Right lobe of liver (tissue), 6 donors: Measurements from ENCODE around the gene CARF. TPM values are rescaled to one million over a fixed set of nuclear protein-coding genes. Genes with fewer than 3 reads are reported as not detected.
"Not testable (repeated sequence)": the region's sequence is repeated elsewhere in the genome, so short reads cannot be mapped to it uniquely, and the experiment has no call there.

ENCODE experiments used
- ATAC-seq, 4 donors: fragments of 200-7000 bp; cut with Tn5 transposase; one replicate each; pipeline ENCODE4 v1.9.1; 2020; ENCODE audit warnings: mild to moderate bottlenecking in 4 of 4, moderate library complexity in 4 of 4
- DNase-seq, 3 donors: peaks; one replicate each; pipeline ENCODE4 v3.0.0-alpha.2; 2020
- H3K27ac ChIP-seq, 3 donors: fragments of 200-600 bp; one replicate each; pipeline ENCODE4 v1.8.0; 2022
- H3K27me3 ChIP-seq, 2 donors: fragments of 200-600 bp; one replicate each; pipeline ENCODE4 v1.8.0; 2022
- H3K36me3 ChIP-seq, 4 donors: fragments of 200-600 bp; sonication (generic) in 1 of 4; one replicate each; pipeline versions ENCODE4 v1.5.1 to v1.8.0; 2017 to 2022; ENCODE audit warnings: control low read depth in 1 of 4
- H3K4me1 ChIP-seq, 4 donors: fragments of 200-600 bp; sonication (generic) in 1 of 4; one replicate each; pipeline versions ENCODE4 v1.5.1 to v1.8.0; 2017 to 2022; ENCODE audit warnings: control low read depth in 1 of 4
- H3K4me3 ChIP-seq, 3 donors: fragments of 200-600 bp; one replicate each; pipeline ENCODE4 v1.8.0; 2022
- H3K9me3 ChIP-seq, 4 donors: fragments of 200-600 bp; sonication (generic) in 1 of 4; one replicate each; pipeline versions ENCODE4 v1.5.1 to v1.8.0; 2017 to 2022; ENCODE audit warnings: control low read depth in 1 of 4
- POLR2A ChIP-seq: fragments of 450-650 bp; IDR thresholded peaks from one replicate; pipeline ENCODE4 v1.6.1; 2017; ENCODE audit warnings: antibody characterized with exemption, mild to moderate bottlenecking
- WGBS: methylation state at CpG from one replicate; pipeline ENCODE4 v1.1.6; 2018; ENCODE audit warnings: low coverage, low lambda C conversion rate; ENCODE audit not compliant: insufficient coverage; ENCODE audit errors: missing lambda C conversion rate; 5-methylcytosine and 5-hydroxymethylcytosine counted together
- intact Hi-C, 2 donors: fragments of 100-400 bp; cut with DNase I; formaldehyde crosslinking; loops; one replicate each; pipeline versions ENCODE4 v1.11.2 to v1.14.1; 2022
- total RNA-seq, 6 experiments: library from RNA; depleted of rRNA in 2 of 6; stranded (reverse); fragments of >200 nt in 2 of 6; fragmentation: NEBNext Ultra II Directional in 3 of 6; extraction: Animal tissue kit (Norgen Biotek cat#: 25700) in 3 of 6; gene quantifications; one replicate each; pipeline versions ENCODE4 v1.1.0 to v1.2.4, GENCODE V29; 2016 to 2023
- TF ChIP-seq, protein P1 (sequence below), 4 donors: fragments of 200-600 bp in 3 of 4; fragments of 450-650 bp in 1 of 4; IDR thresholded peaks; one replicate each; pipeline versions ENCODE4 v1.5.1 to v1.8.0; 2016 to 2022; ENCODE audit warnings: antibody characterized with exemption in 4 of 4, mild to moderate bottlenecking in 2 of 4
- donor health status: DM: no; HTN: yes; CAD: no.
- donor health status: DM: no; HTN: no; CAD: no.
- donor health status: DM: no; HTN: no; CAD: no.
- donor health status: DM: no; HTN: yes; CAD: no.
- donor health status: DM: no; HTN: yes; CAD: no.

Gene CARF
- total RNA-seq, 6 experiments from 2014 or later, result 3.0 to 6.9 (median 4.3) TPM

GRCh38 chr2:202877699-202878098 is 34.4 kb upstream of the CARF start:
- Histone ChIP-seq H3K36me3 (peaks cover 0 to 21% (median 0%) of the 10 kb centered on the region in 4 donors), H3K4me3 (no peak overlapping the region), H3K27ac (no peak overlapping the region), H3K9me3 (no peaks in the 10 kb centered on the region), H3K27me3 (no peaks in the 10 kb centered on the region), H3K4me1 (no peaks in the 10 kb centered on the region)
- no peak for TF ChIP-seq POLR2A
- TF ChIP-seq, protein P1, sequence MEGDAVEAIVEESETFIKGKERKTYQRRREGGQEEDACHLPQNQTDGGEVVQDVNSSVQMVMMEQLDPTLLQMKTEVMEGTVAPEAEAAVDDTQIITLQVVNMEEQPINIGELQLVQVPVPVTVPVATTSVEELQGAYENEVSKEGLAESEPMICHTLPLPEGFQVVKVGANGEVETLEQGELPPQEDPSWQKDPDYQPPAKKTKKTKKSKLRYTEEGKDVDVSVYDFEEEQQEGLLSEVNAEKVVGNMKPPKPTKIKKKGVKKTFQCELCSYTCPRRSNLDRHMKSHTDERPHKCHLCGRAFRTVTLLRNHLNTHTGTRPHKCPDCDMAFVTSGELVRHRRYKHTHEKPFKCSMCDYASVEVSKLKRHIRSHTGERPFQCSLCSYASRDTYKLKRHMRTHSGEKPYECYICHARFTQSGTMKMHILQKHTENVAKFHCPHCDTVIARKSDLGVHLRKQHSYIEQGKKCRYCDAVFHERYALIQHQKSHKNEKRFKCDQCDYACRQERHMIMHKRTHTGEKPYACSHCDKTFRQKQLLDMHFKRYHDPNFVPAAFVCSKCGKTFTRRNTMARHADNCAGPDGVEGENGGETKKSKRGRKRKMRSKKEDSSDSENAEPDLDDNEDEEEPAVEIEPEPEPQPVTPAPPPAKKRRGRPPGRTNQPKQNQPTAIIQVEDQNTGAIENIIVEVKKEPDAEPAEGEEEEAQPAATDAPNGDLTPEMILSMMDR (IDR thresholded peaks at IDR 0.05), result no peak
- 100% methylated on average over 2 of the region's 2 CpGs for WGBS
- ATAC-seq (no peak), DNase-seq (no peak)
- intact Hi-C loops, result no loop called here

DNA sequence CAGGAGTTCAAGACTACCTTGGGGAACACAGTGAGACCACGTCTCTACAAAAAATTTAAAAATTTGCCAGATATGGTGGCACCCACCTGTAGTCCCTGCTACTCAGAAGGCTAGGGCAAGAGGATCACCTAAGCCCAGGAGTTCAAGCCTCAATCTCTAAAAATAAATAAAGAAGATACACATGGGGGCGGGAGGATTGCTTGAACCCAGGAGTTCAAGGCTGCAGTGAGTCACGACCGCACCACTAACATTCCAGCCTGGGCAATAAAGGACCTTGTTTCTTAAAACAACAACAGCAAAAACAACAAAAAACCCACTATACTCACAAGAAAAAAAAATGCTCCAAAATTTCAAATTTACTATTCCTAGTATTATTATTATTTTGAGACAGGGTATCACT is 30.5 kb upstream of the CARF start:
- TF ChIP-seq POLR2A, result no peak
- TF ChIP-seq, protein P1 (IDR thresholded peaks at IDR 0.05), result no peak
- Histone ChIP-seq H3K9me3 (no peaks in the 10 kb centered on the region), H3K36me3 (peaks cover 0 to 40% (median 9%) of the 10 kb centered on the region in 4 donors), H3K4me3 (no peak overlapping the region), H3K4me1 (no peaks in the 10 kb centered on the region), H3K27ac (no peak overlapping the region), H3K27me3 (no peaks in the 10 kb centered on the region)
- ATAC-seq (no peak), DNase-seq (no peak)
- intact Hi-C loops, result no loop called here
- WGBS, result 63% methylated on average over 3 of the region's 4 CpGs

DNA sequence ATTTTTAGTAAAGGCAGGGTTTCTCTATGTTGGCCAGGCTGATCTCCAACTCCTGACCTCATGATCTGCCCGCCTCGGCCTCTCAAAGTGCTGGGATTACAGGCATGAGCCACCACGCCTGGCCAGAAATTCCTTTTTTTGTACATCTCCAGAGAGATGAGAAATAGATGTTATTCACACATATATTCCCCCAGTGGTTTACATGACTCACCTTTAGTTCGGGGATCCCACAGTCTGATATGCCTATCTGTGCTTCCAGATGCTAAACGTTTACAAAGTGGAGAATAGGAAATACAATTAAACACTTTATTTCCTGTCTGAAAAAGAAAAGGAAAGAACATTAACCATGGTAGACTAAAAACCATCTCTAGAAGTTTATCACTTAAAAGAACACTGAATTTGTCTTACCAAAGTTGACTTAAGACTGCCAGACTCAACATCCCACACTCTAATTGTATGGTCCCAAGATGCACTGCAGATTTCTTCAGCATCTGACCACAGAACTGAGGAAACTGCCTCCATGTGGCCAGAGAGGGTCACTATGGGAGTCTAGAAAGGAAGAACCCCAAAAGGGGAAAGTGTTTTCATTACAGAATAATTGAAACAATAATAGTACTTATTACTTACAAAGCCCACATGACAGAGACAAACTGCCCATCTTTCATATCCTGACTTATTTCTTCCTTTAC is 27.9 kb upstream of the CARF start:
- DNase-seq (no peak), ATAC-seq (no peak)
- H3K4me3 ChIP-seq, result no peak overlapping the region
- H3K36me3 ChIP-seq, result peaks cover 0 to 45% (median 9%) of the 10 kb centered on the region in 4 donors
- no peaks in the 10 kb centered on the region for H3K27me3 ChIP-seq
- H3K9me3 ChIP-seq, result no peaks in the 10 kb centered on the region
- intact Hi-C loops, result no loop called here
- WGBS, result 84% methylated on average over 5 of the region's 5 CpGs
- no peak overlapping the region for H3K27ac ChIP-seq
- TF ChIP-seq POLR2A, result no peak
- TF ChIP-seq, protein P1 (IDR thresholded peaks at IDR 0.05), result no peak
- H3K4me1 ChIP-seq, result no peaks in the 10 kb centered on the region

GRCh38 chr2:202885190-202885589 is 26.9 kb upstream of the CARF start:
- Histone ChIP-seq H3K27me3 (no peaks in the 10 kb centered on the region), H3K36me3 (peaks cover 0 to 48% (median 9%) of the 10 kb centered on the region in 4 donors), H3K27ac (no peak overlapping the region), H3K9me3 (no peaks in the 10 kb centered on the region), H3K4me1 (no peaks in the 10 kb centered on the region), H3K4me3 (no peak overlapping the region)
- 85% methylated on average over 7 of the region's 7 CpGs for WGBS
- TF ChIP-seq POLR2A, result no peak
- TF ChIP-seq, protein P1 (IDR thresholded peaks at IDR 0.05), result no peak
- DNase-seq (no peak), ATAC-seq (no peak)
- intact Hi-C loops, result no loop called here

GRCh38 chr2:202905507-202905906 is 6.6 kb upstream of the CARF start:
- H3K4me1 ChIP-seq, H3K27ac ChIP-seq, ATAC-seq, H3K4me3 ChIP-seq, H3K9me3 ChIP-seq, H3K36me3 ChIP-seq, H3K27me3 ChIP-seq, intact Hi-C loops, DNase-seq: not testable (repeated sequence)
